CD4-positive, alpha-beta T cell (primary cell): ENCODE results near the gene FBXO27. TPM values are rescaled to one million over a fixed set of nuclear protein-coding genes. Genes with fewer than 3 reads are reported as not detected.
A peak's percentile ranks its signal among the peaks of the same experiment; 100 is the strongest.
"Not testable (repeated sequence)": the region's sequence is repeated elsewhere in the genome, so short reads cannot be mapped to it uniquely, and the experiment has no call there.

ENCODE experiments used
- ATAC-seq: fragments of 200-7000 bp; cut with Tn5 transposase; one replicate; pipeline ENCODE4 v1.10.0; 2022; ENCODE audit warnings: mild to moderate bottlenecking; ENCODE audit not compliant: poor library complexity
- CTCF ChIA-PET: fragments of 350-600 bp; sonication (Branson Sonifier 250); formaldehyde crosslinking; loops from one replicate; lab custom pipeline; 2021; ENCODE audit warnings: antibody characterized with exemption, inconsistent platforms; lab: Charles Lee
- POLR2A ChIA-PET: fragments of 350-600 bp; sonication (Branson Sonifier 250); formaldehyde crosslinking; loops from one replicate; lab custom pipeline; 2021; ENCODE audit warnings: antibody characterized with exemption, inconsistent platforms; lab: Charles Lee
- DNase-seq, 14 experiments: peaks; one replicate each; pipeline ENCODE4 v3.0.0-alpha.2; 2013 to 2020; ENCODE audit warnings: mixed read lengths in 2 of 14
- H3K27ac ChIP-seq, 2 donors: one replicate each; pipeline versions ENCODE4 v1.5.1 to v1.7.0; 2013; ENCODE audit warnings: low read length in 2 of 2, low read depth in 1 of 2, mild to moderate bottlenecking in 1 of 2
- H3K27me3 ChIP-seq, 2 experiments: 1 replicate in 1 of 2; 2 replicates in 1 of 2; pipeline versions ENCODE4 v1.6.1 to v1.7.0; 2013; ENCODE audit warnings: low read length in 2 of 2, control low read depth in 1 of 2, mild to moderate bottlenecking in 1 of 2, moderate library complexity in 1 of 2; ENCODE audit not compliant: insufficient read depth in 2 of 2, control insufficient read depth in 1 of 2
- H3K36me3 ChIP-seq: one replicate; pipeline ENCODE4 v1.6.1; 2013; ENCODE audit warnings: low read length, control low read depth; ENCODE audit not compliant: insufficient read depth
- H3K4me1 ChIP-seq: one replicate; pipeline ENCODE4 v1.6.1; 2013; ENCODE audit warnings: low read length, control low read depth; ENCODE audit not compliant: insufficient read depth
- H3K4me3 ChIP-seq: one replicate; pipeline ENCODE4 v1.5.1; 2013; ENCODE audit warnings: mild to moderate bottlenecking, low read length, moderate library complexity
- H3K9me3 ChIP-seq, 2 experiments: 1 replicate in 1 of 2; 2 replicates in 1 of 2; pipeline versions ENCODE4 v1.6.1 to v1.7.0; 2013; ENCODE audit warnings: low read length in 2 of 2, mild to moderate bottlenecking in 2 of 2, control low read depth in 1 of 2, moderate library complexity in 1 of 2; ENCODE audit not compliant: control insufficient read depth in 1 of 2, insufficient read depth in 1 of 2
- H3K27ac Mint-ChIP-seq: one replicate; pipeline ENCODE4 v1.8.0; 2020; ENCODE audit warnings: mixed read lengths
- H3K27me3 Mint-ChIP-seq: one replicate; pipeline ENCODE4 v1.8.0; 2021; ENCODE audit warnings: mixed read lengths
- H3K36me3 Mint-ChIP-seq: one replicate; pipeline ENCODE4 v1.8.0; 2021; ENCODE audit warnings: low read depth, mixed read lengths
- H3K4me1 Mint-ChIP-seq: one replicate; pipeline ENCODE4 v1.8.0; 2021; ENCODE audit warnings: low read depth, mixed read lengths
- H3K4me3 Mint-ChIP-seq: one replicate; pipeline ENCODE4 v1.8.0; 2020; ENCODE audit warnings: mild to moderate bottlenecking, mixed read lengths
- H3K9me3 Mint-ChIP-seq: one replicate; pipeline ENCODE4 v1.8.0; 2020; ENCODE audit warnings: mixed read lengths
- CTCF ChIP-seq: fragments of 200-600 bp; IDR thresholded peaks from one replicate; pipeline ENCODE4 v1.8.0; 2022; ENCODE audit warnings: antibody characterized with exemption, mild to moderate bottlenecking
- intact Hi-C, 2 experiments: fragments of 100-400 bp; cut with DNase I in 1 of 2; cut with micrococcal nuclease in 1 of 2; formaldehyde crosslinking; loops; one replicate each; pipeline versions ENCODE4 v1.15.1 to v1.9.0; 2023 to 2025; cut with DNase I, micrococcal nuclease
- total RNA-seq, 174 experiments: library from RNA in 2 of 174; stranded (reverse) in 2 of 174; gene quantifications; one replicate each; pipeline ENCODE4 v1.2.3 and lab custom pipeline; 2021 to 2026

Gene FBXO27
- total RNA-seq, 2 experiments from 2014 or later = 0.11 TPM; not detected in 1

GRCh38 chr19:39070888-39071287, 38.5 kb upstream of the FBXO27 start:
- intact Hi-C loops = no loop called here
- no peak for ATAC-seq
- no peak for TF ChIP-seq CTCF
- Mint-ChIP-seq H3K9me3 (no peaks in the 10 kb centered on the region), H3K36me3 (no peaks in the 10 kb centered on the region), H3K4me1 (peaks cover 14% of the 10 kb centered on the region), H3K27ac (no peak overlapping the region), H3K27me3 (no peaks in the 10 kb centered on the region), H3K4me3 (no peak overlapping the region)
- no peaks in the 10 kb centered on the region for H3K36me3 ChIP-seq
- H3K9me3 ChIP-seq = no peaks in the 10 kb centered on the region
- no peak overlapping the region for H3K27ac ChIP-seq
- no peak for DNase-seq
- H3K4me3 ChIP-seq = no peak overlapping the region
- POLR2A ChIA-PET = no interaction called here
- H3K27me3 ChIP-seq = no peaks in the 10 kb centered on the region
- peaks cover 24% of the 10 kb centered on the region for H3K4me1 ChIP-seq
- CTCF ChIA-PET = interaction anchor here (1.5 kb wide), 1 partner anchor 19 kb away, joined by 4 read pairs; no protein-coding TSS in a partner anchor

GRCh38 chr19:39068259-39068658, 35.9 kb upstream of the FBXO27 start:
- H3K9me3 ChIP-seq, intact Hi-C loops, POLR2A ChIA-PET, H3K4me3 Mint-ChIP-seq, H3K27me3 ChIP-seq, ATAC-seq, H3K4me1 Mint-ChIP-seq, H3K4me1 ChIP-seq, H3K36me3 ChIP-seq, H3K4me3 ChIP-seq, H3K27ac ChIP-seq, H3K27me3 Mint-ChIP-seq, H3K9me3 Mint-ChIP-seq, H3K27ac Mint-ChIP-seq, H3K36me3 Mint-ChIP-seq, CTCF ChIA-PET: not testable (repeated sequence)
- peak in 1 of 14 experiments; percentile 0 for DNase-seq

- no peak overlapping the region for H3K27ac ChIP-seq
- no peaks in the 10 kb centered on the region for H3K4me1 ChIP-seq
- H3K4me3 ChIP-seq = no peak overlapping the region
- no peaks in the 10 kb centered on the region for H3K36me3 ChIP-seq
- intact Hi-C loops = no loop called here
- H3K27me3 Mint-ChIP-seq = no peaks in the 10 kb centered on the region
- no peak for TF ChIP-seq CTCF
- ChIA-PET POLR2A (no interaction called here), CTCF (interaction anchor here (0.6 kb wide), 1 partner anchor 81 kb away, joined by 3 read pairs; no protein-coding TSS in a partner anchor)
- no peaks in the 10 kb centered on the region for H3K9me3 Mint-ChIP-seq
- ATAC-seq (no peak), DNase-seq (no peak)
- no peak overlapping the region for H3K4me3 Mint-ChIP-seq
- no peaks in the 10 kb centered on the region for H3K9me3 ChIP-seq
- no peak overlapping the region for H3K27ac Mint-ChIP-seq
- no peaks in the 10 kb centered on the region for H3K36me3 Mint-ChIP-seq
- no peaks in the 10 kb centered on the region for H3K27me3 ChIP-seq
- H3K4me1 Mint-ChIP-seq = no peaks in the 10 kb centered on the region
These were observed 34.8 kb upstream of the FBXO27 start for GRCh38 chr19:39067104-39067503.

GRCh38 chr19:39065928-39066327, 33.6 kb upstream of the FBXO27 start:
- H3K9me3 ChIP-seq = no peaks in the 10 kb centered on the region
- ChIA-PET CTCF (no interaction called here), POLR2A (interaction anchor here (0.7 kb wide), 1 partner anchor 76 kb away, joined by 3 read pairs; no protein-coding TSS in a partner anchor)
- H3K9me3 Mint-ChIP-seq = no peaks in the 10 kb centered on the region
- no peaks in the 10 kb centered on the region for H3K36me3 ChIP-seq
- DNase-seq (no peak), ATAC-seq (no peak)
- H3K27me3 ChIP-seq = no peaks in the 10 kb centered on the region
- H3K4me1 Mint-ChIP-seq = no peaks in the 10 kb centered on the region
- H3K27ac ChIP-seq = no peak overlapping the region
- no peaks in the 10 kb centered on the region for H3K36me3 Mint-ChIP-seq
- intact Hi-C loops = no loop called here
- H3K4me3 Mint-ChIP-seq = no peak overlapping the region
- no peak for TF ChIP-seq CTCF
- H3K4me1 ChIP-seq = peaks cover 6% of the 10 kb centered on the region
- H3K27ac Mint-ChIP-seq = no peak overlapping the region
- no peak overlapping the region for H3K4me3 ChIP-seq
- H3K27me3 Mint-ChIP-seq = no peaks in the 10 kb centered on the region
